ENCODE measurements around the gene ABCC12.

ABCC12 gene

DNA sequence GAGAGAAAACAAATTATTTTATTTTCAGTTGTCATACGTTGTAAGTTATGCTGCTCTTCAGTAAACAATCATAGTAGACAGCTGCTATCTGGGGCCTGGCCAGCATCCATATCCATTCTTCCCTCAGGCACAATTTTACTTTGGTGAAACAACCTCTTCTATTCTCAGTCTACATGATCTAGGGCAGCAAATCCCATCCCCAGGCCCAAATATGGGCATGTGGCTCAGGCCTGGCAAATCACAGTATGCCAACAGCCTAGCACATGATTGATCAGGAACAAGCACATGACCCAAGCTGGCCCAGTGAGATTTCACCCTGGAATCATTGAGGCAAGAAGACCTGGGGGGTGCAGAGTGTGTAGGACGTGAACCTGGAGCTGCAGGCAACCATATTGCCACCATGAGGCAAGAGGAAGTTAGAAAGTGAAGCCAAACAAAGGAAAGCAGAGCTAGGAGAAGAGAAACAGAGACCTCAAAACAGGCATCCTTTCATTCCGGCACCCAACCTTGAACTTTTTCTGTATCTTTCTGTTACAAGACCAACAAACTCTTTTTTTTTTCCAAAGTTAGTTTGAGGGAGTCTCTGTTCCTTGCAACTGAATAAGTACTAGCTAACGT, 10.3 kb upstream of the ABCC12 start:
- DNase-seq = peak in 1 of 3 experiments; percentile 10

DNA sequence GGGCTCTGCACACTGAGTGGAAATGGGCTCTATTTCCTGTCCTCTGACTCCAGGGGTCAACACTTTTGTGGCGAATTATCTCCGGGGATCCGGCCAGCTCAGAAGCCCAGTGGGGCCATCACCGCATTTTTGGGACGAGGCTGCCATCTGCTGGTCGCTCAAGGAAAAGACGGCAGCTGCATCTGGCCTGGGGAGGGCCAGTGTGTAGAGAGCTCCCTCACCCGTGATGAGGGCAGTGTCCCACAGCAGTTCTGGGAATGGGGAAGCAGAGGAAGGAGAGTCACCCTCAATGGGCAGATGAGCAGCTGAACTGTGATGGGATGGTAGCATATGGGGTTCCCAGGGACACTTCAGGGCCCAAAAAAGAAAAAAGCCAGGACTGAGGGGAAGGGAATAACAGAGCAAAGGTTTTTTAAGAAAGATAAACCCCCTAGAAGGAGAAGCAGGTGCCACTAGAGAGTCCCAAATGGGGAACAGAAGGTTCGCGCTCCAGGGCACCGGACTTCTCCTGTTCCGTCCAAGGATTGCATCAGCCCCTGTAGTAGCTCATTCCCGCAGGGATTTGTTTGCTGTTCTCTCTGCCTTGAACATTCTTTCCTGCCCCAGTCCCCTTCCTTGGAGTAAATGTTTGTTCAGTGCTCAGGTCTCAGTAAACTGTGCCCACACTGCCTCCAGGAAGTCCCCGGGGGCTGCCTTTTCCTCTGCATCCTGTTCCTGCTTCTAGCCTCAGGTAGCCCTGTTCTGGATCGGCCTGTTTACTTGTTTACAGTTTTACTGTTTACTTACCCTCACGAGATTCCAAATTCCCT, 9.3 kb upstream of the ABCC12 start:
- peak; percentile 34 to 78 (median 49) for DNase-seq

DNA sequence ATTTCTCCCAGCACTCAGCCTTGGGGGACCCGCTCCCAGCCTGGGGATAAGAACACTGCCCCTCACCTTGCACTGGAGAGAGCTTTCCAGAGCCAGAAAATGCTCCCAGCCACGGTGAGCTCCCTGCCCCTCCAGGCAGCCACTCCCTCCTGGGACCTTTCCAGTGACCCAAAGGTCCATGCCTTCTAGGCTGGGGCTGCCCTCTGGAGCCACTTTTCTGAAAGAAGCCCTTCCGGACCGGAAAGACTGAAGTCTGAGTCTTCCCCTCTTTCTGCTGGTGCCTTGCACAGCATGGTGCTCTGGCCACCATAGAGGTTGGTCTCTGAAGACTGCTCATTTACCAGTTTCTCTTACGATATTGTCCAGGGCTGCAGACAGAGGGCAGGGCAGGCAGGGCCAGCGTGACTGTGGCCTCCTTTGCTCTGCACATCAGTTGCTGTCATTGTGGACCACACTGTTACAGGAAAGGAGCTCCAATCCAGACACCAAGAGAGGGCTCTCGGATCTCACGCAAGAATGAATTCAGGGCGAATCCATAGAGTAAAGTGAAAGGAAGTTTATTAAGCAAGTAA, 7.1 kb upstream of the ABCC12 start:
- no peak for DNase-seq

DNA sequence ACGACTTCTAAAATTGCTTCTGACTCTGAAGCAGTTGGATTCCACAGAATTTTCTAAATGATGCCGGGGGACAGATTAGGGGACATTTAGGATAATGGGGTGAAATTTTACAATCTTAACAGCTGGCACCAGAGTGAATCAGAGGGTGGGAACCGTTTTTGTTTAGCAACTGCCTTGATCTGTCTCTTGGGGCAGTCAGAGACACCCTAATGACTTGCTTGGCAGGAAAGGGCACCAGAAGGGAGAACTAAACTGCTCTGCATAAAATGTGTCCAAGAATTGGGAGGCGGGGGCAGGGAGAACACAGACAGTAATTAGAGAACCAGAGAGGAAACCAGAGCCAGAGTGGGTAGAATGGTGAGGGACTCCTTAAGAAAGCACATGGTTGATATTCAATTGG, 6.1 kb upstream of the ABCC12 start:
- DNase-seq = no peak

DNA sequence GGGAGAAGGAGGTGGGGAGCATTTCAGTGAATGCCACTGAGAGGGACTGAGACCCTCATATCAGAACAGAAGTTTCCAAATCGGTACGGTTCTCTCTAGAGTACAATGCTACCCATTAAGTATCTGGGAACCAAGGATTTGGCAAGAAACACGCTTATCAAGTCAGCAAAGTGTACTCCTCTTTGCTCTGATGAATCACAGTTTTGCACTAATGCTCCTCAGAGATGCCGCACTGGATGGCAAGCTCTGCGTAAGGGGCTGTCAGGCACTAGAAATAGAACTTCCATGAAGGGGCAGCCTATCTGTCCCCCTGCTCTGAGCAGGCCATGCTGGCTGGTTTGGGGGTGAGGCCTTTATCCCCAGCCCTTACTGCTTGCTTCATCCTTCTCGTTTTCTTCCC, 4.8 kb upstream of the ABCC12 start:
- DNase-seq = no peak

DNA sequence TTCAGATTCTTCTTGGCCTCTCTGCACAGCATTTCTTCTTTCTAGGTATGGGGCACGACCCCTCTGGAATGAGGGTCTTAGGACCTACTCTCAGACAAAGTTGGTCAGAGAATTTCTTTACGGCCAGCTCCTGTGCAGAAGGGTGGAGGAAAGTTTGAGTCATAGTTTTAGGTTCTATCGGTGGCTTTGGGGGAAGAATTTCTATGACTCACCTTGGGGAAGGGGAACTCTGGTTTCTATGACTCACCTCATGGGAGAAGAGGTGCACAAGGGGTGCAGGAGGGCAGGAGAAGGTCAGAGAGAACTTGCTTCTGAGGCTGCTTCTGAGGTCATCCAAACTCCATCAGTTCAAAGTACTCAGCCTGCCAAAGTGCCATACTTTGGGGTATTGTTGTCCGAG, 2.5 kb upstream of the ABCC12 start:
- DNase-seq = no peak

DNA sequence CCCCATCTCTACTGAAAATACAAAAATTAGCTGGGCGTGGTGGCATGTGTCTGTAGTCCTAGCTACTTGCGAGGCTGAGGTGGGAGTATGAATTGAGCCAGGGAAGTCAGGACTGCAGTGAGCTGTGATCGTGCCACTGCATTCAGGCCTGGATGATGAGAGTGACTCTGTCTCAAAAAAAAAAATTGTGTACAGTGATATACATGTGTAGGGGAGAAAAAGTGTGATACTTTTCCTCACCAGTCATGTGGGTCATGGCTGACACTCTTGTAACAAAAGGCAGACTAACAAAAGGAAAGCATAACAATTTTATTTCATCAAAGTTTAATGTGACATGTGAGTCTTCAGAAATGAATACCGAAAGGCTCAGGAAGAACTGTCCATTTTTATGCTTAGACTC, 2.0 kb upstream of the ABCC12 start:
- DNase-seq = no peak

DNA sequence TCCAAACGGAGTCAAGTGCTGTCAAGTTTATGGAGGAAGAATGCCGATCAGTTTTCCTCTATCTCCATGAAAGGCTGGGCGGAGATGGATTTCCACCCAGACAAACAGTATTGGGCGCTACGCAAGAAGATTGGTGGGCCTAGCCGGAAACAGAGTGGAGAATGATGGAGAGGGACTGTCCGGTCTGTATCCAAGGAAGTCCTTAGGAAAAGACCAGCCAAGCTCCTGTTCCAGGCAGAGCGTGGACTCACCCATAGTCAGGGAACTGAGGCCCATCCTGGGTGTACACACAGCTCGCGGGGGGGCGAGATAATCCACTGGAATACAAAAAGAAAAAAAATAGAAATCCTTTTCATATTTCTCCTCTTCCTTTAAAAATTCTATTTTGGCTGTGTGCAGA, 1.5 kb upstream of the ABCC12 start:
- DNase-seq = no peak

DNA sequence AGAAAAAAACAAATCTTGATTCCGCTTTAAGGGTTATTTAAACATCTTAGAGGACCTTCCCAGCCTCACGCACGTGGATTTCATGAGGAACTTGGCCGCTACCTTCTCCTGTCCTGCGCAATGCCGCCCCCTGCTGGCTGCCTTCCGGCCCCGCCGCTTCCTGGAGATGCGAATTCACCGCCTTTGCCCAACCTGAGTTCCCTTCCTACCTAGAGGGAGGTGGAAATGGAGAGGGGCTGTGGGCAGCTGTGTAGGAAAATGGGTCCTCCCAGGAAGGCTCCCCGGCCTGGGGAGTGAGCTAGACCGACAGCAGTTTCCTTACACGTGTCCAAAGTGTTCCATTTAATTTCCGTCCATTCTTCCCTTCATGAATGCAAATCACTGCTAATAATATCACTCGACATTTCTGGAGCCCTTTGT, 1.0 kb upstream of the ABCC12 start:
- peak; percentile 51 to 78 (median 75) for DNase-seq

DNA sequence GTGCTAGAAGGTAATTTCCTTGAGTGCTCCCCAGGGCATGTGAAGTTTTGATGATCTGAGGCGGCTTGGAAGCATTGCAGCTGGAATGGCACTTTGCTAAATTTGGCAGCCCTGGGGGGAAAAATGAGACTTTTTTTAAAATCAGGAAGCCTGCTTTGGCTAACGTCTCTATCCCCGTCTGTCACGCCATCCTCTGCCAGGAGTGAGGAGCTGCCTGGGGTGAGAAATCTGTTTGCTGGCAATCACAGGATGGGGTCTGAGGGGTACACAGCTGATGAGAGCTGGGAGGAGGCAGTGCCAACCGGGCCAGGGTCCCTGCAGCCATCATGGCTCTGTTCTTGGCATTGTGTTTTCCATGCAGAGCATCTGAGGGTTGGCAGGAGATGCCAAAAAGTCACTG, 2.0 kb downstream of the ABCC12 start:
- DNase-seq = peak in 2 of 3 experiments; percentile 4 to 7

DNA sequence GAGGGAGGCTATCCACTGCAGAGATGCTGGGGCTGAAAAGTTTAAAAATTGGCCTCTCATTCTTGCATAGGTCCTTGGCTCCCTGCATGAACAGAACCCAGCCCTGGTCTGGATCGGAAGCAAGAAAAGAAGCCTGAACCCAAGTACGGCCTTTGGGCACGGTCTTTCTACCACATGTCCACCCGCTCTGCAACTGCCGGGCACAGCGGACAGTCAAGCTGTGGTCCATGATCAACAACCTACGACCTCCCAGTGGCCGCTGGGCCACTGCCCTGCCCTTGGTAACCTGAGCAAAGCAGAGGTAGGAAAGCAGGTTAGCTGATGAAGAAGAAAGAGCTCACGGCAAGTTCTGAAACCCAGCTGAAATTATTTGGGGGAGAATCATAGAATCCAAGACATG, 3.6 kb downstream of the ABCC12 start:
- DNase-seq = no peak

DNA sequence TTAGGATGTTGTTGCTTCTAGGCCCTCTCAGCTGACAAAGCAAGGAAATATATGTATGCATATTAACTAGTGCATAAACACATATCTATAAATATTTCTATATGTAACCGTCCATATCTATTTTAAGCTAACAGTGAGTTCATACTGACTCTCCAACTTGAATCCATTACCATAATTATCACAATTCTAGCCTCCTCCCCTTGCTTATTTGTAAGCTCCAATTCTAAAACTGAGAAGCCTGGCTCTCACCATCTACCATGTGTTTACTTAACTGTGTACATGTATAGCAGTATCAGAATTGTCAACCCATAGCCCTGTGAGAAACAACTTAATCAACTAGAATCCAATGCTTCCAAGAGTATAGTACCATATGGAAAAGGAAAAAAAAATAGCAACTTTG, 5.1 kb downstream of the ABCC12 start:
- no peak for DNase-seq

DNA sequence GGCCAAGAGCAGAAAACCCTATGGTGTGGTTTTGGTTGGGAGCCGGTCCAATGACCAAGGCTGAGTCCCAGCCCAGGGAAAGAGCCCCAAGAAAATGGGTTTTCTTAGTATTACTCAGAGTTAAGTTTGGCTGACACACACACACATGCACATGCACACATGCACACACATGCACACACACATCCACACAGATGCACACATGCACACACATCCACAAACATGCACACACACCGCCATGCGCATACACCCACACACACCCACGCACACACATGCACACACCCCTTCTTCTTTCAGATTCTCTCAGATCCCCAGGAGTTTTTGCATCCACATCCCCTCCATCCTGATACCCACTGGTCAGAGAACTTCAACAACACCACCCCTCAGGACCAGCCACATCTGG, 9.1 kb downstream of the ABCC12 start:
- DNase-seq = no peak

DNA sequence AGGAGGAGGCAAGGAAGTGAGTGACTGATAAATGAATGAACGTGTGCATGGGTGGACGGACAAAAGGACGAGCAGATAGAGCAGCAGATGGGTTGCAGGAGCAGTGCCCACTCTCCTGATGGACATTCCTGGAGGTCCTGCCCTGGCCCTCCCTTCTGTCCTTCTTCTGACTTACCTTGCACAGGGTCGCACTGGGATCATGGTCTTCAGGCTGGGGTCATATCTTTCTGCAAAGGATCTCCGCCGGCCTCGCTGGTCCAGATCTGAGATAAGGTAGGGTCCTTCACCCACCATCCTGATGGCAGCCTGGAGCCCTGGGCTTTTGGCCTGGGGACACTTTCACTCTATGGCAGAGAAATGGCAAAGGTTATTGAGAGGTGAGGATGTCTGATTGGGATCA, 9.7 kb downstream of the ABCC12 start:
- DNase-seq = no peak

DNA sequence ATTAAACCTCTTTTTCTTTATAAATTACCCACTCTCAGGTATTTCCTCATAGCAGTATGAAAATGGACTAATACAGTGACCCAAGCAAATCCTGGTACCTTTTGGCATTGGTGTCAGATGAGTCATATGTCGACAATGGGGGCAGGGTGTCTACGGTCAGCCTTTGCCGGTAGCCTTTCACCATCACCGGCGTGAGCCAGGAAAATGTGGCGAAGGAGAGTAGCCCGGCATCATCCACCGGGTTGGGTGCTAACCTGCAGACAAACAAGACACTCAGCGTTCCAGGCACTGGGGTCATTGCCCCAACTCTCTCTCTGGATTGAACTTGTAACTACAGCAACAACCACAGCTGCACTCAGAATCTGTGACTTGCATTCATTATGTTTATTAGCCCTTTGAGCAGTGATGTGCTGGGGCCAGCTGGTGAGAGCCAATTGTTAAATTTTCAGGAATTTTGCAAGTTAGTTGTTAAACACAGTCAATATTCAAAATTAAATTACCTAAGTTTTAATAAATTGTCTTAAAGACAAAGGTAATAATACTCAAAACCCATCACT, 11.9 kb downstream of the ABCC12 start:
- no peak for DNase-seq

DNA sequence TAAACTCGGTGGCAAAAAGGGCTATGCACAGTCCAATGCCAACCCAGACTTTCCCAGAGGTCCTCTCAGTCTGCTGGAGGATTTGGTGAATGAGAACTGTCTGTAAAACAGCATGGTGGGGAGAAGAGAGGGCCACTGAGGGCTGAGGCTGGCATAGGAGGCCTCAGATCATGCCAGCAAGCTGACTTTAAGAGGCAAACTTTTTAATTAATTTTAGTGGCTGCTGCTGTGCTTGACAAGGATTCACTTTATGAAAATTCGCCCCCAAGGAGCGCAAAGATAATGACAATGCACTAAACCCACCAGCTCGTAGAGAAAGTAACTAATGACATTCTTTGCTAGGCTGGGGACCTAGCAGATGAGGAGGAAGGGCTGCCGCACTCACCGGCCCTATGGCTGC, 15.0 kb downstream of the ABCC12 start:
- DNase-seq = no peak

DNA sequence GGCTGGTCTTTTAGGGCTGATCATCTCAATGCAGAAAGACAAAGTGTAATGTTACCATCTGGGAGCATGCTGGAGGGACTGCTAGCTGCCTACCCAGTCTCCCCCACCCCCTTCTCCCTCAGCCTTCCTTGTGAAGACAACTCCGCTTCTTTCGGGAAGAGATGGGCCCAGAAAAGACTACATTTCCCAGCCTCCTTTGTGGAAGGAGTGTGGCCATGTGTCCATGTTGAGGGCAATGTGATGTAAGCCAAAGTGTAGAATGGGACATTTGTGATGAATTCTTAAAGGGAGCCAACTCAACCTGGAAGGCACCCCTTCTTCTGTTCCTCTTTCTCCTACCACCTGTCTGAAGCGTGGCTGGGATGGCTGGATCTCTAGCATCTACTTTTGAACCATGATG, 16.3 kb downstream of the ABCC12 start:
- no peak for DNase-seq

DNA sequence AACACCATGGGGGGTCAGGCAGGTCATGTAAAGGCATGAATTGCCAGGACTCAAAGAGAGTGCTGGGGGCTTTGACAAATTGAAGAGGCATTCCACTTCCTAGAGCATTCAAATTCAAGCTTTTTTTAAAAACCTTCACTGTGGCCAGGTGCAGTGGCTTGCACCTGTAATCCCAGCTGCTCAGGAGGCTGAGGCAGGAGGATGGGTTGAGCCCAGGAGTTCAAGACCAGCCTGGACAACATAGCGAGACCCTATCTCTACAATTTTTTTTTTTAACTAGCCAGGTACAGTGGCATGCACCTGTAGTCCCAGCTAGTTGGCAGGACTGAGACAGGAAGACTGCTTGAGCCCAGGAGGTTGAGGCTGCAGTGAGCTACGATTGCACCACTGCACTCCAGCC, 17.2 kb downstream of the ABCC12 start:
- DNase-seq = no peak

DNA sequence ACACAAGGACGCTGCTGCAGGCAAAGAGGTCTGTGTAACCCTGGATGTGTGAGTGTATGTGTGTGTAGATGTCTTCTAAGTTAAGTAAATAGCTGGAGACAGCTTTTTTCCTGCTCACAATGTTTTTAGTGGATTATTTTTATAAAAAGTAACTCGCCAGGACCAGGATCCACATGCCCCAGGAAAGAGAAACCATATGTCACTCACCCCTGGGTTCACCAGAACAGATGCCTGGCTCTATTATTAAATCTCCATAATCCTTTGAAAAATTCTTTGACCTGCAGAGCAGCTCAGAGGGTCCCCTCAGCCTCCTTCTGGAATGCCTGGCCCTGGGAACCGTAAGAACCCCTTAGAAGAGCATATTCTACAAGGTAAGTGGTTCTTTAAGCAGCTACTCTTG, 18.0 kb downstream of the ABCC12 start:
- no peak for DNase-seq

DNA sequence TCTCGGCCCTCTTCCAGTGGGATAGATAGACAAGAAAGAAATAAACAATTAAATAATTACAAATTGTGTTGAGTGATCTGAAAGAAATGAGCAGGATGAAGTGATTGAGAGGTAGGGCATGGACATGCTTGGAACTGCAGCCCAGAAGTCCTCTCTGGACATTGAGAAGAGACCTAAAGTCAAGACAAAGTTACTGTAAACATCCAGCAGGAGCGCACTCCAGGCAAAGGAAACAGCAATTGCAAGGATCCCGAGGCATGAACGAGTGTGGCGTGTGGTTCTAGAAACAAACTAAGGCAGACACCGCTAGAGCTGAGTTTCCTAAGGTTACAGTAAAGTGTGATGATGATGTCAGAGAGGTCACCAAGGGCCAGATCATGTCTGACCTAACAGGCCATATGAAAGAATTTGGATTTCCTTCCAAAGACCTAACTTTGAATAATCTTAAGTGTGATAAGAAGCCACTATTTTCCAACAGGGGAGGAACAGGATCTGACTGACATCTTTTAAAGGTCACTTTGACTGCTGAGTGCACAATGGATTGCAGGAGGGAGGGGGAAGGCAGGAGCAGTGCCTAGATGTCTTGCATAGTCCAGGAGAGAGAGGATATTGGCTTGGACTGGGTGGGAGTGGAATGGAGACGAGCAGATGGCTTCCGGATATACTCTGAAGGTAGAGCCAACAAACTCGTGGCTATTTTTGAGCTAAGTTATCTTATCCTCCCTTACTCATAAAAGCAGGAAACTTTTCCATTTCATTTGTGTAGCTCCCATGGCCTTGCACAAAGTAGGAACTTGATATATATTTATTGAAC, 19.0 kb downstream of the ABCC12 start:
- DNase-seq = no peak

DNA sequence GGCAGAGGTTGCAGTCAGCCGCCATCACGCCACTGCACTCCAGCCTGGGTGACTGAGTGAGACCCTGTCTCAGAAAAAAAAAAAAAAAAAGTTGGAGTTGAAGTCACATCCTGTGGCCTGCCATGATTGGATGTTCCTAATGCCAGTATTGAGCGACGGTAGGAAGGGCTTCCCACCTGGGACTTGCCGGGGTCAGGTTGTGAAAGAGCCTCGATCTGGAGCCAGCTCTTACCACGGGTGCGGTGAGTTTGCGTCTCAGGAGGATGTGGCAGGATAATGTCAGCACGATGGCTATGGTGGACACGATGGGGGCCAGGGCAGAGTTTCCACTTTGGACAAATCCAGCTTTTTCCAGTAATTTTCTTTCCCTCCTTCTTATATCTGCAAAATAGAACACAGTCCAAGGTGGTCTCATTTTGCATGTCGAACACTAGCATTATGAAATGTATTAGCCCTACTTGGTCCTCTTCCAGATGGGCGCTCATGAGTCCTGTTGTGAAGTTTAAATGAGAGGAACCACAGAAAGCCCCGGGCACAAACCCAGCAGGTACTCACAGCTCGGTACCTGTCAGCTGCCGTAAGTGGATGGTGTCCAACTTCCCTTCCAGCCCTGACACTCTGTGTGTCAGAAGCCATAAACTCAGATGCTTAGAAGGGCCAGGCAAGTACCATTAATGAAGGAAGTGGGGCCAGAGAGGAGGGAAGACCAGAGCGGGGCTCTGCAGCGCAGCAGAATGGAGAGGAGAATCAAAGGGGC, 22.2 kb downstream of the ABCC12 start:
- DNase-seq = no peak

DNA sequence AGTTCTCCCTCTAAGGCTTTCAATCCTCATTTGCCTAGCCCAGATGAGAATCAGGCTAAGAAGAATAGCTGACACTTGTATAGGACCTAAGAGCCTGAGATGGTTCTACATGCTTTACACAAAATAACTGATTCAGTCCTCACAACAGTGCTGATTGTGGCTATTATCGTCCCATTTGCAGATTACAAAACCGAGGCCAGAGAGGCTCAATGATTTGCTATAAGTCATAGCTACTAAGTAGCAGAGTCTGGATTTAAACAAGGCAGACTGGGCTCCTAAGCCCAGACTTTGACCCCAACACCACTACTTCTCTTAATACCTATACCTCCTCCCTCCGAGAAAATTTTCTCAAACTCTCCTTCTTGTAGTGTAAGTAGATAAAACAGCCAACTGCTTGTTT, 23.1 kb downstream of the ABCC12 start:
- no peak for DNase-seq
